Renal cortex interstitium (tissue), 15 donors: ENCODE results near the gene G6PC3. TPM values are rescaled to one million over a fixed set of nuclear protein-coding genes. Genes with fewer than 3 reads are reported as not detected.
"Not testable (repeated sequence)": the region's sequence is repeated elsewhere in the genome, so short reads cannot be mapped to it uniquely, and the experiment has no call there.

ENCODE experiments used
- DNase-seq, 11 donors: peaks; one replicate each; pipeline ENCODE4 v3.0.0-alpha.2; 2013; ENCODE audit warnings: low read depth in 9 of 11, low spot score in 4 of 11; ENCODE audit errors: extremely low read depth in 1 of 11
- long read RNA-seq, 16 experiments: transcript quantifications; one replicate each; lab custom pipeline, GENCODE V29; 2026
- polyA plus RNA-seq, 3 donors: library from polyadenylated mRNA; unstranded; fragments of 120-200 nt; gene quantifications; one replicate each; pipeline ENCODE4 v1.2.1, GENCODE V29; 2013; ENCODE audit not compliant: insufficient read length in 3 of 3

Gene G6PC3
- polyA plus RNA-seq: 10 to 100 TPM; 73.8 to 90.2 (median 84.7) TPM
- long read RNA-seq, donor 1, transcript G6PC3-201 (6 exons, 1,533 nt): major isoform, 35 of 62 reads
- long read RNA-seq, donor 1, partial matches to known transcripts: 24 of 62 reads
- long read RNA-seq, donor 1, other reads (novel, unspliced or antisense): 0 of 62 reads
- long read RNA-seq, donor 2, transcript G6PC3-201 (6 exons, 1,533 nt): major isoform, 26 of 47 reads
- long read RNA-seq, donor 2, partial matches to known transcripts: 18 of 47 reads
- long read RNA-seq, donor 2, other reads (novel, unspliced or antisense): 0 of 47 reads
- long read RNA-seq, donor 3, transcript G6PC3-201 (6 exons, 1,533 nt): major isoform, 42 of 47 reads
- long read RNA-seq, donor 3, partial matches to known transcripts: 0 of 47 reads
- long read RNA-seq, donor 3, other reads (novel, unspliced or antisense): 0 of 47 reads
- long read RNA-seq, donor 4, transcript G6PC3-201 (6 exons, 1,533 nt): major isoform, 23 of 69 reads
- long read RNA-seq, donor 4, partial matches to known transcripts: 28 of 69 reads
- long read RNA-seq, donor 4, other reads (novel, unspliced or antisense): 11 of 69 reads
- long read RNA-seq, donor 5: 0 reads
- long read RNA-seq, donor 6, transcript G6PC3-201 (6 exons, 1,533 nt): major isoform, 28 of 45 reads
- long read RNA-seq, donor 6, partial matches to known transcripts: 12 of 45 reads
- long read RNA-seq, donor 6, other reads (novel, unspliced or antisense): 0 of 45 reads
- long read RNA-seq, donor 7, transcript G6PC3-201 (6 exons, 1,533 nt): major isoform, 29 of 37 reads
- long read RNA-seq, donor 7, partial matches to known transcripts: 0 of 37 reads
- long read RNA-seq, donor 7, other reads (novel, unspliced or antisense): 0 of 37 reads
- long read RNA-seq, donor 8: 0 reads
- long read RNA-seq, donor 9, transcript G6PC3-201 (6 exons, 1,533 nt): major isoform, 28 of 65 reads
- long read RNA-seq, donor 9, partial matches to known transcripts: 28 of 65 reads
- long read RNA-seq, donor 9, other reads (novel, unspliced or antisense): 6 of 65 reads
- long read RNA-seq, donor 10, transcript G6PC3-201 (6 exons, 1,533 nt): major isoform, 32 of 40 reads
- long read RNA-seq, donor 10, transcript G6PC3-203 (1 exons, 3,027 nt): minor isoform, 7 of 40 reads
- long read RNA-seq, donor 10, partial matches to known transcripts: 0 of 40 reads
- long read RNA-seq, donor 10, other reads (novel, unspliced or antisense): 0 of 40 reads
- long read RNA-seq, donor 11, transcript G6PC3-201 (6 exons, 1,533 nt): major isoform, 25 of 30 reads
- long read RNA-seq, donor 11, partial matches to known transcripts: 0 of 30 reads
- long read RNA-seq, donor 11, other reads (novel, unspliced or antisense): 0 of 30 reads
- long read RNA-seq, donor 12, transcript G6PC3-201 (6 exons, 1,533 nt): major isoform, 10 of 20 reads
- long read RNA-seq, donor 12, partial matches to known transcripts: 9 of 20 reads
- long read RNA-seq, donor 12, other reads (novel, unspliced or antisense): 0 of 20 reads
- long read RNA-seq, donor 13: 0 reads
- long read RNA-seq, donor 14, transcript G6PC3-201 (6 exons, 1,533 nt): major isoform, 31 of 38 reads
- long read RNA-seq, donor 14, partial matches to known transcripts: 5 of 38 reads
- long read RNA-seq, donor 14, other reads (novel, unspliced or antisense): 0 of 38 reads
- long read RNA-seq, donor 15, transcript G6PC3-201 (6 exons, 1,533 nt): major isoform, 20 of 24 reads
- long read RNA-seq, donor 15, partial matches to known transcripts: 0 of 24 reads
- long read RNA-seq, donor 15, other reads (novel, unspliced or antisense): 0 of 24 reads
- long read RNA-seq, donor 16, transcript G6PC3-201 (6 exons, 1,533 nt): major isoform, 91 of 247 reads
- long read RNA-seq, donor 16, transcript G6PC3-203 (1 exons, 3,027 nt): minor isoform, 9 of 247 reads
- long read RNA-seq, donor 16, partial matches to known transcripts: 138 of 247 reads
- long read RNA-seq, donor 16, other reads (novel, unspliced or antisense): 5 of 247 reads

- peak; percentile 92 to 98 (median 97) for DNase-seq
Measured at GRCh38 chr17:44070455-44071197, at the start of gene G6PC3. Gene G6PC3 (plus strand): TSS chr17:44070735. CDS start chr17:44070966, 231 bp downstream.

GRCh38 chr17:44021227-44021626 lies 49.3 kb upstream of the G6PC3 start:
- DNase-seq: not testable (repeated sequence)

GRCh38 chr17:44022246-44022645 lies 48.3 kb upstream of the G6PC3 start:
- DNase-seq: no peak

GRCh38 chr17:44023545-44024270 lies 46.8 kb upstream of the G6PC3 start:
- no peak for DNase-seq

- no peak for DNase-seq
Measured at GRCh38 chr17:44024271-44024663, 46.3 kb upstream of the G6PC3 start.

- no peak for DNase-seq
Measured at GRCh38 chr17:44024853-44025252, 45.7 kb upstream of the G6PC3 start.

- no peak for DNase-seq
Measured at GRCh38 chr17:44029736-44030135, 40.8 kb upstream of the G6PC3 start.

- no peak for DNase-seq
Measured at GRCh38 chr17:44030482-44030881, 40.1 kb upstream of the G6PC3 start.

GRCh38 chr17:44033861-44034408 lies 36.6 kb upstream of the G6PC3 start:
- no peak for DNase-seq

- DNase-seq: not testable (repeated sequence)
Measured at GRCh38 chr17:44034688-44035087, 35.8 kb upstream of the G6PC3 start.

- DNase-seq: no peak
Measured at GRCh38 chr17:44037471-44037870, 33.1 kb upstream of the G6PC3 start.

- DNase-seq: no peak
Measured at GRCh38 chr17:44038604-44039011, 31.9 kb upstream of the G6PC3 start.

GRCh38 chr17:44039829-44040635 lies 30.5 kb upstream of the G6PC3 start:
- DNase-seq: no peak

- no peak for DNase-seq
Measured at GRCh38 chr17:44043272-44043696, 27.3 kb upstream of the G6PC3 start.

- DNase-seq: no peak
Measured at GRCh38 chr17:44044071-44044470, 26.5 kb upstream of the G6PC3 start.
